ENCODE measurements around the gene KRT78. TPM values are rescaled to one million over a fixed set of nuclear protein-coding genes. Genes with fewer than 3 reads are reported as not detected.

KRT78 gene
- total RNA-seq, 2 donors from 2014 or later, result not detected

GRCh38 chr12:52831251-52831650, 17.5 kb downstream of the KRT78 start:
- no peak for ATAC-seq

GRCh38 chr12:52829986-52830770, 18.6 kb downstream of the KRT78 start:
- ATAC-seq (no peak), DNase-seq (no peak)
- intact Hi-C loops (cut with DNase I, micrococcal nuclease), result no loop called here

More at GRCh38 chr12:52831251-52831650, 17.5 kb downstream of the KRT78 start:
- no peak for DNase-seq
- intact Hi-C loops (cut with DNase I, micrococcal nuclease), result no loop called here

- ATAC-seq (no peak), DNase-seq (no peak)
- intact Hi-C loops (cut with DNase I, micrococcal nuclease), result no loop called here
Measured at GRCh38 chr12:52828591-52829021, 20.2 kb downstream of the KRT78 start.

DNA sequence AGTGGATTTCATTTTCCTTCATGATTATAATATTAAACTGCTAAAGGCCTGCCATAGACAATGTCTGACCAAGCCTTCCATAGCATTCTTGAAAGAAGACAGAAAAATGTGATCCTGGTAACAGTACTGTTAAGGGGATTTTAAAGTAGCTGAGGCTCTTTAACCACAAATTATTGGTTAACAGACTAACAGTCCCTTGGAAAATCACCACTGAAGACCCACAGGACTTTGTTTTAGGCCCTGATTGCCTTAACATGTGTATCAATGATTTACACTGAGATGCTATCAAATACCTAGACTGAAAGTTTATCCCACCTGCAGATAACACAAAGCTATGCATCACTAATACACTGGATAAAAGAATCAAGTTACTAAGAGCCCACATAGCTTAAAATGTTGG, 20.6 kb downstream of the KRT78 start:
- ATAC-seq (no peak), DNase-seq (no peak)
- intact Hi-C loops (cut with DNase I, micrococcal nuclease), result no loop called here

GRCh38 chr12:52827499-52828090, 21.2 kb downstream of the KRT78 start:
- intact Hi-C loops (cut with DNase I, micrococcal nuclease), result no loop called here
- no peak for DNase-seq
- ATAC-seq, result no peak

- intact Hi-C loops (cut with DNase I, micrococcal nuclease), result no loop called here
- no peak for ATAC-seq
- no peak for DNase-seq
Measured at GRCh38 chr12:52826611-52827498, 21.9 kb downstream of the KRT78 start.

GRCh38 chr12:52825961-52826360, 22.8 kb downstream of the KRT78 start:
- DNase-seq (no peak), ATAC-seq (no peak)
- intact Hi-C loops (cut with DNase I, micrococcal nuclease), result no loop called here

DNA sequence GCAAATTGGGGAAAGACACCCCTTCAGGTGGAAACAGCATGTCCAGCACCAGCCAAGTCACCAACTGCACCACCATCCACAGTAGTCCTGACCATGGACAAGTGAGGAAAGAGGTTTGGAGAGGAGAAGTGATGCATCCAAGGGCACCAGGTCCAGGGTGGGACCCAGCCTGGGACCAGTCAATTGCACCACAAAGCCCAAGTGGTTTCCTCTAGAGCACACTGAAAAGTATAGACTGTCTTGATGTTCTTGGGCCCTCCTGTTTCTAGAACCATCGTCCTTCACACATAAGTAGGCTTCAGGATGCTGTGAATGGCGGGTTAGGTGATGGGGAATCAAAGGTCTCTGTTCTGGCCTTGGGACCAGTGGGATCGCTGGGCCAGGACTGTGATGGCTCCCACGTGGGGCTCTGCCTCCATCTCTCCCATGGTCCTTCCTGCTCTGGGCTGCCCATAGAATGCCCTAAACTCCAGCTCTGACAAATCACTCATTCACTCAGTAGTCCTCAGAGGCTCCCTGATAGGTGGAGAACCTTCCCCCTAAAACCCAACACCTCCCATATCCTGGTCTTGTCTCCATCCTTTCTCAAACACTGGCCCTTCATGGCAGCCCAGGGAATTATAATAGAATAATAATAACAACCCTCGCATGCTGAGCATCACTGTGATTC, 23.9 kb downstream of the KRT78 start:
- no peak for DNase-seq
- no peak for ATAC-seq
- intact Hi-C loops (cut with DNase I, micrococcal nuclease), result no loop called here

GRCh38 chr12:52823761-52824450, 24.9 kb downstream of the KRT78 start:
- no peak for DNase-seq
- intact Hi-C loops (cut with DNase I, micrococcal nuclease), result no loop called here
- ATAC-seq, result no peak

DNA sequence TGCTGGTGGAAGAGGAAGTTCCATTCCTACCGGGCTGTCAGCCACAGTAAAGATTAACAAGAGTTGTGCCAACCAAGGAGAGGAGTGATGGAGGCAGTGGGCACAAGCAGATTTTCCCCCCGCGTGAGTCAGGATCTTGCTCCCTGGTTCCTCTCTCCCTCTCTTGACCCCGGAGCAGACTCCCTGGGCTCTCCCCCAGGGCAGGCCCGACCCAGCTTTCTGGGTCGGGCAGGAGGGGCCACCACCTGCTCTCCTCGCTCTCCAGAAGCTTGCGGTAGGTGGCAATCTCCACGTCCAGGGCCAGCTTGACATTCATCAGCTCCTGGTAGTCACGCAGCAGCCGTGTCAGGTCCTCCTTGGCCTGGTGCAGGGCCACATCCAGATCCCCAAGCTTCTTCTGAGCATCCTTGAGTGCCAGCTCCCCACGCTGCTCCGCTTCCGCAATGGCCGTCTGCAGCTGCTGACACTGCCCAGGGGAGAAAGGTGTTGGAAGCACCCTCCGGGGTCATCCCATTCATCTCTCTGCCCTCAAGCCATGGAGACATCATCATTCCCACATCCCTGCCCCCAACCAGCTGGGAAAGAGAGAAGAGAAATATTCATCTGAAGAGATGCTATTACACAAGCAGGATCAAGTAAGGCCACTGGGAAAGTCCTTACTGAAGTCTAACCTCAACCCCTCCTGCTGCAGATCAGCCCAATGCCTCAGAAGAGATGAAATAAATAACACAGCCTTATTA, 25.9 kb downstream of the KRT78 start:
- no peak for DNase-seq
- ATAC-seq, result peak; percentile 34
- intact Hi-C loops (cut with DNase I, micrococcal nuclease), result no loop called here

DNA sequence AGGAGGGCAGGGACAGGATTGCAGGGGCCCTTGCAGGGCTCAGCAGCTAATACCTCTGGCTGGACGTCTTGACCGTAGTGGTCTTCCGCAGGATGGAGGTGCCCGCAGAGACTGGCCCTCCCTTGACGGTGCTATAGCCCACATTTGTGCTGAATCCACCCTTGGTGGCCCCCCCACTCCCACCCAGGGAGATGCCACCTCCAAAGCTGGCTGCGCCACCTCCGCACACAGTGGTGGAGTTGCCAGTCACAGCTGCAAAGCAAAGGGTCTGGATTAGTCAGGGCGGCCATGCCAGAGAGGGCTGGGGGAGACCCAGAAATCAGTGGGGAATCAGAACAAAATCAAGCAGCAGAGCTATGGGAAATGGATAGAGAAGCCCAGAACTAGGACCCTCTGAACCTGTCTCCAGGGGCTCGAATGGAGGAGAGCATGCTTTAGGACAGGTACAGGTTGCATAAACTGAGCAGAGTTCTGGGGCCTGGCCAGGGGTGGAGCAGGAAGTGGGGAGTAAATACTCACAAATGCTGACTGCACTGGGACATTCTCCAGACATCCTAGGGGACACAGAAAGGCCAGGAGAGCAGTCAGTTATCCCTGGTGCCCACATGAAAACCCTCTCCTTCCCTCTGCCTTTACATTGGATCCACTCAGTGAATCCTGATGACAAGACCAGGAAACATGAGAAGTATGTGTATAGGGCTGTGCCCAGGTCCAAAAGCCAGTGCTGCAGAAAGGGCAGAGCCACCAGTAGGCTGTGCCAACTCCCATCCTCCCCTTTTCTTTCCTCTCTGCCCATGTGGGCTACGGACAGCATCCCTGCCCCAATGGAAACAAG, 26.8 kb downstream of the KRT78 start:
- ATAC-seq (peak; percentile 87), DNase-seq (peak in 1 of 2 donors; percentile 32)
- intact Hi-C loops (cut with DNase I, micrococcal nuclease), result no loop called here

DNA sequence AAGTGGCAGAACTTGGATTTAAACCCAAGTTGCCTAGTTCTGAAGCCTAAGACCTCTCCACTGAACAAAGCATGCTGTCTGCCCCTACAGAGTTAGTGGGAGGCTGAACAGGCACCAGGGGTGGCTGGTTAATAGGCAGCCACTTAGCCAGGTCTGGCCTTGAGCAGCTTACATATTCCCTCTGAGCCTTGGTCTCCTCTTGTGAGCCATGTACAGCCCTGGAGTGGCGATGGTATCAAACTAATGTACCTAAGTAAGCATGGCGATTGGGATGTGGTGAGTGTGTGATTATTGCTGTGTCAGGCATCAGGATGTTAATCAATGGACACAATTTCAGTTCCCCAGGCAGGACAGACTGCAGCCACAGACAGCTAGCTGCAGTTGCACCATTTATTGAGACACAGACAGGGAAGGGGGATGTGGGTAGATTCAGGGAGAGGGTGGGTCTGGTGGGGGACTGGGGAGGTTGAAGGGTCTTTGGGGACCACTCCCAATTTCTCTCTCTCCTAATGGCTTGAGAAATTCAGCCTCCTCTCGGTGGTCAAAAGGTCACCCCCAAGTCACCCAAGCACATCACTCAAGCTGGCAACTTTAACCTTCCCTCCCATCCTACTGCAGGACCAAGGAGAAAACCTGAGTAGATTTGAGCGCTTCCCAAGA, 27.6 kb downstream of the KRT78 start:
- intact Hi-C loops (cut with DNase I, micrococcal nuclease), result no loop called here
- no peak for DNase-seq
- ATAC-seq, result no peak

GRCh38 chr12:52820521-52820920, 28.3 kb downstream of the KRT78 start:
- intact Hi-C loops (cut with DNase I, micrococcal nuclease), result no loop called here
- DNase-seq, result no peak

DNA sequence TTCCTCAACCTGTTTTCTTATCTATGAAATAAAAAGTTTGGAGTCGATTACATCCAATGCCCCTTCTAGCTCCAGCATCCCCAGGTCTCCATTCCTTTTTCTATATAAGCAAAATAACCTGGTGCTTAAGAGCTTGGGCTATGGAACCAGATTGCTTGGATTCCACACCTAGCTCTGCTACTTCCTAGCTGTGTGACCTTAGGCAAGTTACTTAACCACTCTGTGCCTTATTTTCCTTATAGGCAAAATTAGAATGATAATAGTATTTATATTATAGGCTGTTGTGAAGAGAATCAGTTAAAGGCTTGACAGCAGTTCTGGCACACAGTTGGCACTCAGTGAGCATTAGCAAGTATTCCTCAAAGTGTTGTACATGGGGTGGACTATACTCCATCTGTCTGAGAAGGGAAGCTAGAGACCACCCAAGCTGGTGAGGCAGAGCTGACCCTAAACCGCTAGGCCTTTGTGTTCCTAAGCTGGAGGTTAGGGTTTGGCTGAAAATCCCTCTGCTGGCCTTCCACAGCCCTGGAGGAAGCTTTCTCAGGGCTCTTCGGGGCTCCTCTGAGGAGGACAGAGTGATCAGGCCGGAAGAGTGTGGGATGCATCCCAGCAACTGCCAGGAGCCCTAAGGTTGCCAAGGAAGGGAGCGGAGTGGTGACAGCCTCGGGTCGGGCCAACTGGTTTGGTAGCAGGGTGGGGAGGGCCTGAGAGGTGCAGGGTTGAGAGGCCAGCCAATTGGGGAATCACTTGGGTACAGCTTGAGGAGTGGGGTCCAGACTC, 28.9 kb downstream of the KRT78 start:
- intact Hi-C loops (cut with DNase I, micrococcal nuclease), result no loop called here
- DNase-seq (no peak), ATAC-seq (no peak)

More at GRCh38 chr12:52820521-52820920, 28.3 kb downstream of the KRT78 start:
- ATAC-seq, result no peak

DNA sequence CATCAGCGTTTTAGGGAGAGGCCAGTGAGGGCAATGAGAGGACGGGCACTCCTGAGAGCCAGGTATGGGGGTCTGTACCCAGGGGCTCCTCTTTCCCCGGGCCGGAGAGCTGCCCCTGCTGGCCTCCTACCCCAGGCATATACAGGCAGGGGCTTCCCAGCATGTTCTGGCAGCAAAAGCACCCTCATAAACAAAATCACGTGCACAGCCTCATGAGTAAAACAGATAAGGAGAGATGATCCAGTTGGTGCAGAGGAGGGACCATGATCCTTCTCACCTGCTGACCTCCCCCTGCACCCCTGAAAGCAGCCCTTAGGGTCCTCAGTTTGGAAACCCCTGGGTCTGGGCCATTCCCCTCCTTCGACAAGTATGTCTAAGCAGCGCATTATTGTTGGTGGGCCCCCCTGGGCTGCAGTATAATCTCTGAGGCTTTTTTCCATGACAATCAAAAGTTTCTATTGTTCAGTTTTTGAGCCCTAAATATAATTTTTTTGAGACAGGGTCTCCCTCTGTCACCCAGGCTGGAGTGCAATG, 29.8 kb downstream of the KRT78 start:
- ATAC-seq (no peak), DNase-seq (no peak)
- intact Hi-C loops (cut with DNase I, micrococcal nuclease), result no loop called here

DNA sequence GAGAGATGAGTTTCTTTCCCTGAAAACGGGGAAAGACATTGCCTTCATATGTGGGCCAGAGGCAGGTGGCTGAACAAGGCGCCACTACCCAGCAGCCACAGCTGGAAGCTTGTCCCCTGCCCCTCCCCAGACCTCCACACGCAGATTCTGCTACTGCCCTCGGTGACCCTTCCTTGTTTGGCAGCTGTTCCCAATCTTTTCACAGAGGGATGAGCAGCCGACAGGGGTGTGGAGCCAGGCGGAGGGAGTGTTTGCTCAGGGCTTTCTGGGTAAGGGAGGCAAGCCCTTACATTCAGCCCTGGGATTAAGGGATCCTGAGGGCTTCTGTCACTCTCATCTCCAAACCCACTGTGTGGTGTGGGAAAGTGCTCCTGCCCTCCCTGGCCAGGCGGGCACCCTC, 30.4 kb downstream of the KRT78 start:
- ATAC-seq (peak; percentile 21), DNase-seq (no peak)
- intact Hi-C loops (cut with DNase I, micrococcal nuclease), result no loop called here

All from left colon (tissue), 2 donors.